NCI-H1694 (cell line): ENCODE measurements around the gene SACM1L.

Source experiments
- DNase-seq: peaks from one replicate; lab custom pipeline; 2025; lab: John Stamatoyannopoulos, UW

Gene SACM1L

GRCh38 chr3:45786801-45787495, 97.8 kb downstream of the SACM1L start:
- DNase-seq = no peak

- DNase-seq = no peak
Observed at GRCh38 chr3:45787551-45787950, 98.4 kb downstream of the SACM1L start.

- DNase-seq = no peak
Observed at GRCh38 chr3:45789235-45789812, 100.1 kb downstream of the SACM1L start.

DNA sequence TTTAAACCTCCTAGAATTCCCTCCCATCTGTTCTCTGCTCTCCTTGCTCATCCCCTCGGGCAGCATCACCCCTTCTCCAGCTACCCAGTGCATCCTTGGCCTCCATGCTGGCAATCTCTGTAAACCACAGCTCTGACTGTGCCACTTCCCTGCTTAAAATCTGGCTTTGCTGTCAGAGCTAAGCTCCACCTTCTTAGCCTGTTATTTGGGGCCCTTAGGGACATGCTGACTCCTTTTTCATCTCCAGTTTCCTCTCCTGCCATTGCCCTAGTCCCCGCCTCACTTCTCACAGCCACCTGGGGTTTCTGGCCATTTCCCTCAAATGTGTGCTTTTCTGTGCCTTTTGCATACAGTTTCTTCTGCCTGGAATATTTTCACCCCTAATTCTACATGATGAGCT, 101.4 kb downstream of the SACM1L start:
- DNase-seq = no peak

GRCh38 chr3:45792036-45792435, 102.8 kb downstream of the SACM1L start:
- no peak for DNase-seq

- DNase-seq = no peak
Observed at GRCh38 chr3:45792516-45793172, 103.4 kb downstream of the SACM1L start.

DNA sequence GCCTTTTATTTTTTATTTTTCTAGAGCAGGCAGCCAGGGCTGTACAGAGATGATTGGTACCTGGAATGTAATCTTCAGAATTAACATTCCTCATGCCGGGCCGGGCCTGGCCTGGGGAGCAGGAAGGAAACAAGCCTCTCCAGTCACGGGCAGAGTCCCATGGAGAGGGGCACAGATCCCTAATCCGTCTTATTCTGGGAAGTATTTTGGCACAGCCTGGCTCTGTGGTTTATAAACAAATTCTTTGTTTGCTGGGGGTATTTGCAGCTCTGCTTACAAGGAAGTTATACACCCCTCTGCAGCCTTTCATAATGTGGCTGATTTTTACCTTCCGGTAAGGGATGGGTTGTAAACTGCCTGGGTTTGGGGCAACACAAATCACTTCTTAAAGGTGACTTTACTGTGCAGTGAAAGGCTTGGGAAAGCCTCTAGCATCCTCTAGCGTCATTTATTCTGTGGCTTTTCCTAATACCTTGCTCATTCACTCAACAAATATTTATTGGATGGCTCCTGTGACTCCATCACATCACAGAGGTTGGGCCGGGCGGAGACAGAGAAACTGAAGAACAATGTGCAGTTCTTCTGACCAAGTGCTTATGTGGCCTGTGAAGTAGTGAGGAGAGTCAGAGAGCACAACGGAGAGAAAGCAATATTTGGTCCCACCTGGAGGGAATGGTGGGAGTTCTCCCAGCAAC, 104.4 kb downstream of the SACM1L start:
- no peak for DNase-seq

DNA sequence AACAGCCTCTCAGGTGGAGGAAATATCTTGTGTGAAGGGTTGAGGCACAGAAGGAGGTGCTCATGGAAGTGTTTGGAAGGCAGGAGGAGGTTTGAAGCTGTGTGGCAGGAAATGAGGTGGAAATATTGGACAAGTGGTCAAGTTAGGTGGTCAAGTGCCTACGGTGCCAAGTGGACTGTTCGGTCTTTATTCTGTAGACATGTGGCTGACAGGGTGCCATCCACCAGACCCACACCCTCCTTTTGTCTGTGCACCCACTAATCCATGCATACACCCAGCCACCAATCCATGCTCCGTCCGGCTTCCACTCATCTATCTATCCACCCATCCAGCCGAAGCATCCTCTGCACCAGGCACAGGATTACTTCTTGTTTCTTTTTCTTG, 105.0 kb downstream of the SACM1L start:
- no peak for DNase-seq

- DNase-seq = no peak
Observed at GRCh38 chr3:45794660-45795059, 105.5 kb downstream of the SACM1L start.
